Suprapubic skin (tissue), 4 donors: ENCODE data around the gene PKP1.

Source experiments
- EP300 ChIP-seq: sonication (generic); formaldehyde crosslinking; IDR thresholded peaks from one replicate; pipeline ENCODE4 v1.6.1; 2017; ENCODE audit warnings: antibody characterized with exemption
- POLR2A ChIP-seq, 2 donors: fragments of 450-650 bp; IDR thresholded peaks; one replicate each; pipeline ENCODE4 v1.6.1; 2017; ENCODE audit warnings: antibody characterized with exemption in 2 of 2, mild to moderate bottlenecking in 2 of 2, moderate library complexity in 2 of 2
- POLR2AphosphoS5 ChIP-seq, 3 donors: sonication (generic); formaldehyde crosslinking; IDR thresholded peaks; one replicate each; pipeline ENCODE4 v1.6.1; 2017; ENCODE audit warnings: antibody characterized with exemption in 3 of 3
- TF ChIP-seq, protein P1 (sequence below), 2 donors: fragments of 200-600 bp in 1 of 2; fragments of 450-650 bp in 1 of 2; sonication (generic) in 1 of 2; IDR thresholded peaks; one replicate each; pipeline ENCODE4 v1.5.1; 2016 to 2019; ENCODE audit warnings: antibody characterized with exemption in 2 of 2, mild to moderate bottlenecking in 1 of 2, moderate library complexity in 1 of 2

DNA sequence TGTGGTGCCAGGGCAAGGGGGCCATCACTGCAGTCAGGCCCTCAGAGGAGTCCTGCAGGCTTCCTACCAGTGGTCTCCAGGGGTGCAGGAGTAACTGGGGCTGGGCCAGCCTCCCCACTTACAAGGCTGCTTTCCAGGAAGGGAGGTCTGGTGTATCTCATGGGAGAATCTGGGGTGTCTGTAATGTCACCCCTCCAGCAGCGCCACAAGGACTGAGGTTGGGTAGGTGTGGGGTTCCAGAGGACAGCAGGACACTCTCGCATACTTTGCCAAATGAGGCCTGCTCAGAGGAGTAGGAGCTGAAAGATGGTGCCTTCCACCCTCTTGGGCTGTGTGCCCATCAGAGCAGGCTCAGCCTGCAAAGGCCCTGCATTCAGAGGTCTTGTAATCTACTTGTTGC lies 47.2 kb downstream of the PKP1 start:
- TF ChIP-seq EP300, result no peak
- TF ChIP-seq, protein P1, sequence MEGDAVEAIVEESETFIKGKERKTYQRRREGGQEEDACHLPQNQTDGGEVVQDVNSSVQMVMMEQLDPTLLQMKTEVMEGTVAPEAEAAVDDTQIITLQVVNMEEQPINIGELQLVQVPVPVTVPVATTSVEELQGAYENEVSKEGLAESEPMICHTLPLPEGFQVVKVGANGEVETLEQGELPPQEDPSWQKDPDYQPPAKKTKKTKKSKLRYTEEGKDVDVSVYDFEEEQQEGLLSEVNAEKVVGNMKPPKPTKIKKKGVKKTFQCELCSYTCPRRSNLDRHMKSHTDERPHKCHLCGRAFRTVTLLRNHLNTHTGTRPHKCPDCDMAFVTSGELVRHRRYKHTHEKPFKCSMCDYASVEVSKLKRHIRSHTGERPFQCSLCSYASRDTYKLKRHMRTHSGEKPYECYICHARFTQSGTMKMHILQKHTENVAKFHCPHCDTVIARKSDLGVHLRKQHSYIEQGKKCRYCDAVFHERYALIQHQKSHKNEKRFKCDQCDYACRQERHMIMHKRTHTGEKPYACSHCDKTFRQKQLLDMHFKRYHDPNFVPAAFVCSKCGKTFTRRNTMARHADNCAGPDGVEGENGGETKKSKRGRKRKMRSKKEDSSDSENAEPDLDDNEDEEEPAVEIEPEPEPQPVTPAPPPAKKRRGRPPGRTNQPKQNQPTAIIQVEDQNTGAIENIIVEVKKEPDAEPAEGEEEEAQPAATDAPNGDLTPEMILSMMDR (IDR thresholded peaks at IDR 0.05), result no peak
- no peak for TF ChIP-seq POLR2A (IDR thresholded peaks at IDR 0.05)
- TF ChIP-seq POLR2AphosphoS5 (IDR thresholded peaks at IDR 0.05), result no peak
